Nephron progenitor cell (in vitro differentiated cells): ENCODE measurements around the gene TARBP1.

ENCODE experiments used
- DNase-seq: peaks from one replicate; pipeline ENCODE4 v3.0.0; 2021
- H3K27ac Mint-ChIP-seq: 2 replicates; pipeline ENCODE4 v1.8.0; 2021; ENCODE audit warnings: mild to moderate bottlenecking, moderate library complexity, mixed read lengths
- H3K27me3 Mint-ChIP-seq: 2 replicates; pipeline ENCODE4 v1.8.0; 2021; ENCODE audit warnings: mild to moderate bottlenecking, low read depth, mixed read lengths; ENCODE audit not compliant: poor library complexity
- H3K36me3 Mint-ChIP-seq: 2 replicates; pipeline ENCODE4 v1.8.0; 2021; ENCODE audit warnings: low read depth, mixed read lengths
- H3K4me1 Mint-ChIP-seq: 2 replicates; pipeline ENCODE4 v1.8.0; 2021; ENCODE audit warnings: mixed read lengths
- H3K4me3 Mint-ChIP-seq: 2 replicates; pipeline ENCODE4 v1.8.0; 2021; ENCODE audit warnings: mild to moderate bottlenecking, moderate library complexity, mixed read lengths
- H3K9me3 Mint-ChIP-seq: 2 replicates; pipeline ENCODE4 v1.8.0; 2021; ENCODE audit warnings: mild to moderate bottlenecking, moderate library complexity, mixed read lengths
- CTCF ChIP-seq: fragments of 200-600 bp; sonication (generic); IDR thresholded peaks from 2 replicates; pipeline ENCODE4 v1.5.0; 2021; ENCODE audit warnings: antibody characterized with exemption

Gene TARBP1

GRCh38 chr1:234517110-234517802 lies 38.3 kb upstream of the TARBP1 start:
- peaks cover 36% of the 10 kb centered on the region for H3K4me1 Mint-ChIP-seq
- no peaks in the 10 kb centered on the region for H3K36me3 Mint-ChIP-seq
- no peak overlapping the region for H3K27ac Mint-ChIP-seq
- H3K27me3 Mint-ChIP-seq, result peaks cover 3% of the 10 kb centered on the region
- no peak for TF ChIP-seq CTCF
- H3K4me3 Mint-ChIP-seq, result no peak overlapping the region
- DNase-seq, result no peak
- H3K9me3 Mint-ChIP-seq, result no peaks in the 10 kb centered on the region

GRCh38 chr1:234515821-234516241 lies 36.9 kb upstream of the TARBP1 start:
- H3K27ac Mint-ChIP-seq, result peak overlapping the region; percentile 29
- H3K9me3 Mint-ChIP-seq, result no peaks in the 10 kb centered on the region
- peaks cover 36% of the 10 kb centered on the region for H3K4me1 Mint-ChIP-seq
- TF ChIP-seq CTCF, result no peak
- no peak for DNase-seq
- no peaks in the 10 kb centered on the region for H3K36me3 Mint-ChIP-seq
- no peak overlapping the region for H3K4me3 Mint-ChIP-seq
- peaks cover 3% of the 10 kb centered on the region for H3K27me3 Mint-ChIP-seq

GRCh38 chr1:234515411-234515810 lies 36.4 kb upstream of the TARBP1 start:
- Mint-ChIP-seq H3K4me1 (peaks cover 33% of the 10 kb centered on the region), H3K27ac (peak overlapping the region; percentile 19), H3K4me3 (no peak overlapping the region), H3K36me3 (no peaks in the 10 kb centered on the region), H3K9me3 (no peaks in the 10 kb centered on the region), H3K27me3 (peaks cover 3% of the 10 kb centered on the region)
- no peak for DNase-seq
- TF ChIP-seq CTCF, result no peak

GRCh38 chr1:234512451-234512861 lies 33.5 kb upstream of the TARBP1 start:
- Mint-ChIP-seq H3K36me3 (no peaks in the 10 kb centered on the region), H3K27ac (no peak overlapping the region), H3K9me3 (no peaks in the 10 kb centered on the region), H3K4me1 (peaks cover 33% of the 10 kb centered on the region), H3K4me3 (no peak overlapping the region), H3K27me3 (peaks cover 3% of the 10 kb centered on the region)
- TF ChIP-seq CTCF, result no peak
- DNase-seq, result no peak

GRCh38 chr1:234509457-234510328 lies 30.7 kb upstream of the TARBP1 start:
- Mint-ChIP-seq H3K27ac (peak overlapping the region; percentile 18), H3K4me1 (peaks cover 43% of the 10 kb centered on the region)

More at GRCh38 chr1:234509457-234510328, 30.7 kb upstream of the TARBP1 start:
- peaks cover 5% of the 10 kb centered on the region for H3K36me3 Mint-ChIP-seq
- peaks cover 5% of the 10 kb centered on the region for H3K9me3 Mint-ChIP-seq
- H3K4me3 Mint-ChIP-seq, result no peak overlapping the region
- DNase-seq, result no peak
- no peak for TF ChIP-seq CTCF
- no peaks in the 10 kb centered on the region for H3K27me3 Mint-ChIP-seq
